ENCODE results near the gene CFAP77. TPM values are rescaled to one million over a fixed set of nuclear protein-coding genes. Genes with fewer than 3 reads are reported as not detected.

The CFAP77 gene
- total RNA-seq, 2 experiments from 2014 or later, result not detected

- Mint-ChIP-seq H3K4me1 (ENCODE audit: low read depth) (peaks cover 10% of the 10 kb centered on the region), H3K27me3 (peaks cover 42% of the 10 kb centered on the region), H3K27ac (no peak overlapping the region), H3K36me3 (ENCODE audit: low read depth) (no peaks in the 10 kb centered on the region), H3K9me3 (no peaks in the 10 kb centered on the region), H3K4me3 (no peak overlapping the region)
- TF ChIP-seq, protein P1, sequence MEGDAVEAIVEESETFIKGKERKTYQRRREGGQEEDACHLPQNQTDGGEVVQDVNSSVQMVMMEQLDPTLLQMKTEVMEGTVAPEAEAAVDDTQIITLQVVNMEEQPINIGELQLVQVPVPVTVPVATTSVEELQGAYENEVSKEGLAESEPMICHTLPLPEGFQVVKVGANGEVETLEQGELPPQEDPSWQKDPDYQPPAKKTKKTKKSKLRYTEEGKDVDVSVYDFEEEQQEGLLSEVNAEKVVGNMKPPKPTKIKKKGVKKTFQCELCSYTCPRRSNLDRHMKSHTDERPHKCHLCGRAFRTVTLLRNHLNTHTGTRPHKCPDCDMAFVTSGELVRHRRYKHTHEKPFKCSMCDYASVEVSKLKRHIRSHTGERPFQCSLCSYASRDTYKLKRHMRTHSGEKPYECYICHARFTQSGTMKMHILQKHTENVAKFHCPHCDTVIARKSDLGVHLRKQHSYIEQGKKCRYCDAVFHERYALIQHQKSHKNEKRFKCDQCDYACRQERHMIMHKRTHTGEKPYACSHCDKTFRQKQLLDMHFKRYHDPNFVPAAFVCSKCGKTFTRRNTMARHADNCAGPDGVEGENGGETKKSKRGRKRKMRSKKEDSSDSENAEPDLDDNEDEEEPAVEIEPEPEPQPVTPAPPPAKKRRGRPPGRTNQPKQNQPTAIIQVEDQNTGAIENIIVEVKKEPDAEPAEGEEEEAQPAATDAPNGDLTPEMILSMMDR (IDR thresholded peaks at IDR 0.05), result no peak
- ChIA-PET POLR2A (no interaction called here), CTCF (no interaction called here)
- intact Hi-C loops (cut with micrococcal nuclease), result no loop called here
- DNase-seq (no peak), ATAC-seq (no peak)
Measured at GRCh38 chr9:132446887-132447286, 36.9 kb downstream of the CFAP77 start.

DNA sequence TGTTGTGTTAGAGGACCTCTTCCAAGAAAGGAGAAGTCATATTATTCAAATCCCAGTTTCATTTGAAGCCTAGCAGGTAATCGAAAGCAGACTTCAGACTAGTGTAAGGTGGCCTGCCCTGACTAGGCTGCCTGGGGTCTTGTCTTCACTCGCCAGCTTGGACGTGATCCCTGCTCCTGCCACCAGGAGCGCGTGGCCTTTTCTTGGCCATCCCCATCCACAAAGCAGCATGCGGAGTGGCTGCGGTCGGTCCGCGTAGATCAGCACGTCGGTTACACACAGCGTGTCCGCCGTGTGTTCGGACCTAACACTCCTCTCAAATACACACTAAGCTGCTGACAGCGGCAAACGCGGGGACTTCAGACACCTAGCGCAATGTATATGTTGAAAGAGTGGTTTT lies 37.3 kb downstream of the CFAP77 start:
- TF ChIP-seq, protein P1 (IDR thresholded peaks at IDR 0.05), result no peak
- H3K9me3 Mint-ChIP-seq, result no peaks in the 10 kb centered on the region
- H3K27ac Mint-ChIP-seq, result no peak overlapping the region
- peaks cover 45% of the 10 kb centered on the region for H3K27me3 Mint-ChIP-seq
- DNase-seq (no peak), ATAC-seq (no peak)
- POLR2A ChIA-PET, result no interaction called here
- no peak overlapping the region for H3K4me3 Mint-ChIP-seq
- intact Hi-C loops (cut with micrococcal nuclease), result no loop called here
- CTCF ChIA-PET, result no interaction called here
- H3K36me3 Mint-ChIP-seq (ENCODE audit: low read depth), result no peaks in the 10 kb centered on the region
- peaks cover 13% of the 10 kb centered on the region for H3K4me1 Mint-ChIP-seq (ENCODE audit: low read depth)

DNA sequence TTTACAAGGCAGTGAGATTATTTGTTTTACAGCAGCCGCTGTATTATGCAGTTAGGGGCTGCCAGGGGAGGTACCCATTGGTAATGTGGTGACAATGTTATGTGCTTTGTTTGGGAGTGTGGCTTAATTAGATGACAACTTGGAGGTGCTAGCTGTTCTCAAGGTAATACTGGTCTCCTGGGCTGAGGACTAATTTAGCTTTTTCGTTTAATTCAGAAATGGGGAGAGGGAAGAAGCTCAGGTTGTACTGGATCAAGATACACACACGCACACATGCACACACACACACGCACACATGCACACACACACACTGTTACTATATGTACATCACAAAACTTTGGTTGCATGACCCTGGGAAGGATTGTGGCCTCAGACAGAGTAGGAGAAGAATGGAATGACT lies 37.9 kb downstream of the CFAP77 start:
- no peak overlapping the region for H3K4me3 Mint-ChIP-seq
- intact Hi-C loops (cut with micrococcal nuclease), result no loop called here
- DNase-seq (no peak), ATAC-seq (no peak)
- peaks cover 45% of the 10 kb centered on the region for H3K27me3 Mint-ChIP-seq
- CTCF ChIA-PET, result no interaction called here
- POLR2A ChIA-PET, result no interaction called here
- peaks cover 13% of the 10 kb centered on the region for H3K4me1 Mint-ChIP-seq (ENCODE audit: low read depth)
- TF ChIP-seq, protein P1 (IDR thresholded peaks at IDR 0.05), result no peak
- H3K9me3 Mint-ChIP-seq, result no peaks in the 10 kb centered on the region
- no peaks in the 10 kb centered on the region for H3K36me3 Mint-ChIP-seq (ENCODE audit: low read depth)
- no peak overlapping the region for H3K27ac Mint-ChIP-seq

DNA sequence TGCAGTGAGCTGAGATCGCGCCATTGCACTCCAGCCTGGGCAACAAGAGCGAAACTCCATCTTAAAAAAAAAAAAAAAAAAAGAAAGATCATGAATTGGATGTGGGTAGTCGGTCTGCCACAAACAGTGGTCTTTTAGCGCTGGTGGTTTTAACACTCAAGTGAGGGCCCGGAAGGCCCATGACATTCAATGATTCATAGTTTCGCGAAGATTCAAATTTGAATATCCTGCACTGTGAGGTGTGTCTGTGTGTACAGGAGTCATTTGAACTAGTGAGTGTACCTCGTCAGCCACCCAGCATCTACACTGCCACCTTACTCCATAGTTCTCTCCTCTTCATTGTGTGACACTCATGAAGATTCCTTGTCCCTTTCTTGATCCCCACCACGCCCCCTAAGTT lies 41.3 kb downstream of the CFAP77 start:
- CTCF ChIA-PET, result no interaction called here
- Mint-ChIP-seq H3K4me3 (no peak overlapping the region), H3K4me1 (ENCODE audit: low read depth) (peaks cover 13% of the 10 kb centered on the region), H3K27ac (no peak overlapping the region), H3K9me3 (no peaks in the 10 kb centered on the region), H3K27me3 (peaks cover 37% of the 10 kb centered on the region), H3K36me3 (ENCODE audit: low read depth) (no peaks in the 10 kb centered on the region)
- TF ChIP-seq, protein P1 (IDR thresholded peaks at IDR 0.05), result no peak
- intact Hi-C loops (cut with micrococcal nuclease), result loop anchor here (5.0 kb wide), 1 partner anchor 36 kb away; no protein-coding TSS in a partner anchor
- POLR2A ChIA-PET, result no interaction called here
- DNase-seq (peak; percentile 84), ATAC-seq (peak; percentile 99)

DNA sequence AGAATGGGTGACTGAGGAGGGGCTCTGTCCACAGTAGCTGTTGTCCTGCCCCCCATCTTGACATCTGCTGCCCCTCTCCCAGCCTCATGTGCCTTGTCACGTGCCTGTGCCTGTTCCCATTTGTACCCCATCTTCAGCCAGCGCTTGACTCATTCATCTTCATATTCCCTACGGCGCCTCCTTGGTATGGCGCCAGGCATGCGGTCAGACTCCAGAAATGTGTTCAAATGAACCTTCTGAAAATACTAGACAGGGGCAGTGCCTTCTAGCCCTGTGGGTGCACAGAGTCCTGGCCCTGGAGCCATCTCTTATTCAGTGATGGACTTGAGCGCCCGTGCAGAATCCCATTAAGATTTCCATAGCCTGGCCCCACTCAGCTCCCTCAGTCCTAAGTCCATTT lies 46.2 kb downstream of the CFAP77 start:
- ATAC-seq (no peak), DNase-seq (no peak)
- no peak overlapping the region for H3K4me3 Mint-ChIP-seq
- ChIA-PET CTCF (no interaction called here), POLR2A (no interaction called here)
- H3K9me3 Mint-ChIP-seq, result no peaks in the 10 kb centered on the region
- intact Hi-C loops (cut with micrococcal nuclease), result no loop called here
- H3K27ac Mint-ChIP-seq, result no peak overlapping the region
- H3K36me3 Mint-ChIP-seq (ENCODE audit: low read depth), result no peaks in the 10 kb centered on the region
- TF ChIP-seq, protein P1 (IDR thresholded peaks at IDR 0.05), result no peak
- peaks cover 34% of the 10 kb centered on the region for H3K27me3 Mint-ChIP-seq
- peaks cover 7% of the 10 kb centered on the region for H3K4me1 Mint-ChIP-seq (ENCODE audit: low read depth)

Data from activated CD8-positive, alpha-beta T cell treated with anti-CD3 and anti-CD28 coated beads for 36 hours (primary cell).